Activated CD4-positive, alpha-beta T cell treated with anti-CD3 and anti-CD28 coated beads, Interleukin-2, amount 10 ng/mL, durations not matched to agents 7 days and 5 days (primary cell): ENCODE measurements around the gene PKP4. TPM values are rescaled to one million over a fixed set of nuclear protein-coding genes. Genes with fewer than 3 reads are reported as not detected.
"Not testable (repeated sequence)": the region's sequence is repeated elsewhere in the genome, so short reads cannot be mapped to it uniquely, and the experiment has no call there.

Experiments
- CTCF ChIA-PET: fragments of 350-600 bp; sonication (Branson Sonifier 250); formaldehyde crosslinking; loops from one replicate; lab custom pipeline; 2021; ENCODE audit warnings: antibody characterized with exemption; lab: Charles Lee
- POLR2A ChIA-PET: fragments of 350-600 bp; sonication (Branson Sonifier 250); formaldehyde crosslinking; loops from one replicate; lab custom pipeline; 2021; ENCODE audit warnings: antibody characterized with exemption; lab: Charles Lee
- DNase-seq: peaks from one replicate; pipeline ENCODE4 v3.0.0-alpha.2; 2020
- H3K27ac Mint-ChIP-seq: one replicate; pipeline ENCODE4 v1.8.0; 2021; ENCODE audit warnings: mild to moderate bottlenecking, moderate library complexity, mixed read lengths
- H3K27me3 Mint-ChIP-seq: one replicate; pipeline ENCODE4 v1.8.0; 2021; ENCODE audit warnings: mixed read lengths
- H3K36me3 Mint-ChIP-seq: one replicate; pipeline ENCODE4 v1.8.0; 2021; ENCODE audit warnings: low read depth, mixed read lengths
- H3K4me1 Mint-ChIP-seq: one replicate; pipeline ENCODE4 v1.8.0; 2021; ENCODE audit warnings: mixed read lengths
- H3K4me3 Mint-ChIP-seq: one replicate; pipeline ENCODE4 v1.8.0; 2021; ENCODE audit warnings: mild to moderate bottlenecking, moderate library complexity, mixed read lengths
- H3K9me3 Mint-ChIP-seq: one replicate; pipeline ENCODE4 v1.8.0; 2021; ENCODE audit warnings: mixed read lengths
- total RNA-seq, 2 experiments: library from RNA; stranded (reverse); gene quantifications; one replicate each; pipeline ENCODE4 v1.2.3, GENCODE V29; 2021

PKP4 gene
- total RNA-seq, 2 experiments from 2014 or later, result 36.3 to 43.1 TPM

- ChIA-PET POLR2A (interaction anchor here (0.5 kb wide), 1 partner anchor 40 kb away, joined by 3 read pairs; no protein-coding TSS in a partner anchor), CTCF (interaction anchor here (0.9 to 1.5 kb wide), 3 partner anchors 10 to 673 kb away, joined by 3 to 5 read pairs (median 4); no protein-coding TSS in a partner anchor)
- H3K36me3 Mint-ChIP-seq, result peaks cover 10% of the 10 kb centered on the region
- H3K27ac Mint-ChIP-seq, result peak overlapping the region; percentile 87
- H3K4me3 Mint-ChIP-seq, result peak overlapping the region; percentile 93
- H3K27me3 Mint-ChIP-seq, result peaks cover 32% of the 10 kb centered on the region
- DNase-seq, result no peak
- peaks cover 24% of the 10 kb centered on the region for H3K4me1 Mint-ChIP-seq
- H3K9me3 Mint-ChIP-seq, result no peaks in the 10 kb centered on the region
Observed at GRCh38 chr2:158457092-158457825, 507 bp downstream of the PKP4 start.

GRCh38 chr2:158457826-158458616 lies 1.3 kb downstream of the PKP4 start:
- peaks cover 10% of the 10 kb centered on the region for H3K36me3 Mint-ChIP-seq
- H3K4me3 Mint-ChIP-seq, result peak overlapping the region; percentile 93
- H3K27me3 Mint-ChIP-seq, result peaks cover 26% of the 10 kb centered on the region
- H3K27ac Mint-ChIP-seq, result peak overlapping the region; percentile 87
- POLR2A ChIA-PET, result no interaction called here
- H3K4me1 Mint-ChIP-seq, result peaks cover 24% of the 10 kb centered on the region
- CTCF ChIA-PET, result interaction anchor here (1.3 to 1.5 kb wide), 3 partner anchors 10 to 673 kb away, joined by 3 to 5 read pairs (median 3); no protein-coding TSS in a partner anchor
- H3K9me3 Mint-ChIP-seq, result no peaks in the 10 kb centered on the region
- peak; percentile 57 for DNase-seq

GRCh38 chr2:158458617-158458920 lies 1.8 kb downstream of the PKP4 start:
- Mint-ChIP-seq H3K9me3 (no peaks in the 10 kb centered on the region), H3K4me3 (peak overlapping the region; percentile 93), H3K27me3 (peaks cover 23% of the 10 kb centered on the region), H3K36me3 (peaks cover 10% of the 10 kb centered on the region), H3K27ac (no peak overlapping the region), H3K4me1 (peaks cover 24% of the 10 kb centered on the region)
- POLR2A ChIA-PET, result no interaction called here
- no peak for DNase-seq
- CTCF ChIA-PET, result interaction anchor here (0.7 to 1.5 kb wide), 2 partner anchors 13 to 82 kb away, joined by 3 read pairs; no protein-coding TSS in a partner anchor

GRCh38 chr2:158459161-158460003 lies 2.6 kb downstream of the PKP4 start:
- Mint-ChIP-seq H3K4me1 (peaks cover 24% of the 10 kb centered on the region), H3K9me3 (no peaks in the 10 kb centered on the region), H3K4me3 (peak overlapping the region; percentile 93), H3K27ac (no peak overlapping the region), H3K27me3 (peaks cover 15% of the 10 kb centered on the region), H3K36me3 (peaks cover 10% of the 10 kb centered on the region)
- no peak for DNase-seq
- POLR2A ChIA-PET, result no interaction called here
- CTCF ChIA-PET, result interaction anchor here (0.7 to 1.5 kb wide), 2 partner anchors 14 to 81 kb away, joined by 3 read pairs; no protein-coding TSS in a partner anchor

GRCh38 chr2:158460632-158461297 lies 4.0 kb downstream of the PKP4 start:
- no peak overlapping the region for H3K4me3 Mint-ChIP-seq
- H3K27me3 Mint-ChIP-seq, result peaks cover 5% of the 10 kb centered on the region
- no peak overlapping the region for H3K27ac Mint-ChIP-seq
- peaks cover 10% of the 10 kb centered on the region for H3K36me3 Mint-ChIP-seq
- POLR2A ChIA-PET, result no interaction called here
- peaks cover 22% of the 10 kb centered on the region for H3K4me1 Mint-ChIP-seq
- CTCF ChIA-PET, result no interaction called here
- H3K9me3 Mint-ChIP-seq, result no peaks in the 10 kb centered on the region
- no peak for DNase-seq

- Mint-ChIP-seq H3K27ac (no peak overlapping the region), H3K4me1 (peaks cover 9% of the 10 kb centered on the region), H3K9me3 (no peaks in the 10 kb centered on the region), H3K4me3 (no peak overlapping the region), H3K27me3 (peaks cover under 1% of the 10 kb centered on the region), H3K36me3 (peaks cover 7% of the 10 kb centered on the region)
- POLR2A ChIA-PET, result no interaction called here
- CTCF ChIA-PET, result no interaction called here
- no peak for DNase-seq
Observed at GRCh38 chr2:158463496-158464095, 6.8 kb downstream of the PKP4 start.

GRCh38 chr2:158464426-158465281 lies 7.9 kb downstream of the PKP4 start:
- Mint-ChIP-seq H3K9me3 (no peaks in the 10 kb centered on the region), H3K27ac (no peak overlapping the region), H3K36me3 (peaks cover 10% of the 10 kb centered on the region), H3K4me1 (peaks cover 8% of the 10 kb centered on the region), H3K4me3 (no peak overlapping the region), H3K27me3 (no peaks in the 10 kb centered on the region)
- ChIA-PET POLR2A (no interaction called here), CTCF (no interaction called here)
- no peak for DNase-seq

- no peak overlapping the region for H3K4me3 Mint-ChIP-seq
- CTCF ChIA-PET, result interaction anchor here (2.0 kb wide), 1 partner anchor 10 kb away, joined by 5 read pairs; the partner anchor contains the start of genes CCDC148 and PKP4
- H3K27me3 Mint-ChIP-seq, result no peaks in the 10 kb centered on the region
- peaks cover 17% of the 10 kb centered on the region for H3K36me3 Mint-ChIP-seq
- H3K27ac Mint-ChIP-seq, result no peak overlapping the region
- H3K9me3 Mint-ChIP-seq, result no peaks in the 10 kb centered on the region
- POLR2A ChIA-PET, result no interaction called here
- DNase-seq, result no peak
- H3K4me1 Mint-ChIP-seq, result no peaks in the 10 kb centered on the region
Observed at GRCh38 chr2:158467248-158467647, 10.5 kb downstream of the PKP4 start.

- Mint-ChIP-seq H3K4me1 (peaks cover 13% of the 10 kb centered on the region), H3K36me3 (peaks cover 20% of the 10 kb centered on the region)
- DNase-seq, H3K9me3 Mint-ChIP-seq, H3K27ac Mint-ChIP-seq, H3K4me3 Mint-ChIP-seq, POLR2A ChIA-PET, H3K27me3 Mint-ChIP-seq: not testable (repeated sequence)
- CTCF ChIA-PET, result interaction anchor here (0.8 kb wide), 1 partner anchor 21 kb away, joined by 3 read pairs; no protein-coding TSS in a partner anchor
Observed at GRCh38 chr2:158472829-158473228, 16.1 kb downstream of the PKP4 start.

GRCh38 chr2:158473300-158473699 lies 16.5 kb downstream of the PKP4 start:
- POLR2A ChIA-PET, H3K9me3 Mint-ChIP-seq, H3K27me3 Mint-ChIP-seq, H3K4me3 Mint-ChIP-seq, DNase-seq, H3K27ac Mint-ChIP-seq: not testable (repeated sequence)
- peaks cover 16% of the 10 kb centered on the region for H3K4me1 Mint-ChIP-seq
- peaks cover 20% of the 10 kb centered on the region for H3K36me3 Mint-ChIP-seq
- CTCF ChIA-PET, result interaction anchor here (0.8 kb wide), 1 partner anchor 20 kb away, joined by 3 read pairs; no protein-coding TSS in a partner anchor
